ENCODE data around the gene WHRN.

Gene WHRN

GRCh38 chr9:114472765-114473446 is 32.4 kb downstream of the WHRN start:
- TF ChIP-seq CTCF (conservative IDR thresholded peaks at IDR 0.05; ENCODE audit: low read depth, low read length) = no peak
- H3K4me3 ChIP-seq (ENCODE audit: low read depth, low read length) = no peak overlapping the region
- DNase-seq (ENCODE audit: low read depth) = no peak

- H3K4me3 ChIP-seq (ENCODE audit: low read depth, low read length) = no peak overlapping the region
- TF ChIP-seq CTCF (conservative IDR thresholded peaks at IDR 0.05; ENCODE audit: low read depth, low read length) = no peak
- DNase-seq (ENCODE audit: low read depth) = no peak
These were observed 34.1 kb downstream of the WHRN start for GRCh38 chr9:114471157-114471556.

- no peak for TF ChIP-seq CTCF (conservative IDR thresholded peaks at IDR 0.05; ENCODE audit: low read depth, low read length)
- no peak overlapping the region for H3K4me3 ChIP-seq (ENCODE audit: low read depth, low read length)
- no peak for DNase-seq (ENCODE audit: low read depth)
These were observed 34.7 kb downstream of the WHRN start for GRCh38 chr9:114470581-114470980.

DNA sequence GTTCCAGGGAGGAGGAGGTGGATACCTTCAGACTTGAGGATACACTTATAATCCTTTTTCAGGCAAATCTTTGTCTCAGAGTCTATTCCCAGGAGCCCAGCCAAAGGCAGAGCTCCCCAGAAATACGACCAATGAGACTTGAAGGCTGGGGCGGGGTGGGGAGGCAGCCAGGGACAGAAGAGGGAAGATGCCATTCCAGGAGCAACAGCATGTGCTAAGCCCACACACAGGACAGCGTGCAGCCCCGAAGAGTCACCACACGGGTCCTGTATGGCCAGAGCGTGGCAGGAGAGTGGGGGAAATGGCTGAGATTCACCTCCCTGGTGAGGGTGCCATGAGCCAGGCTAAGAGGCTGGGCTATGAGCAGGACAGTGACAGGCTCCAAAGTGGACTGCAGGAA is 35.2 kb downstream of the WHRN start:
- TF ChIP-seq CTCF (conservative IDR thresholded peaks at IDR 0.05; ENCODE audit: low read depth, low read length) = no peak
- no peak for DNase-seq (ENCODE audit: low read depth)
- H3K4me3 ChIP-seq (ENCODE audit: low read depth, low read length) = no peak overlapping the region

DNA sequence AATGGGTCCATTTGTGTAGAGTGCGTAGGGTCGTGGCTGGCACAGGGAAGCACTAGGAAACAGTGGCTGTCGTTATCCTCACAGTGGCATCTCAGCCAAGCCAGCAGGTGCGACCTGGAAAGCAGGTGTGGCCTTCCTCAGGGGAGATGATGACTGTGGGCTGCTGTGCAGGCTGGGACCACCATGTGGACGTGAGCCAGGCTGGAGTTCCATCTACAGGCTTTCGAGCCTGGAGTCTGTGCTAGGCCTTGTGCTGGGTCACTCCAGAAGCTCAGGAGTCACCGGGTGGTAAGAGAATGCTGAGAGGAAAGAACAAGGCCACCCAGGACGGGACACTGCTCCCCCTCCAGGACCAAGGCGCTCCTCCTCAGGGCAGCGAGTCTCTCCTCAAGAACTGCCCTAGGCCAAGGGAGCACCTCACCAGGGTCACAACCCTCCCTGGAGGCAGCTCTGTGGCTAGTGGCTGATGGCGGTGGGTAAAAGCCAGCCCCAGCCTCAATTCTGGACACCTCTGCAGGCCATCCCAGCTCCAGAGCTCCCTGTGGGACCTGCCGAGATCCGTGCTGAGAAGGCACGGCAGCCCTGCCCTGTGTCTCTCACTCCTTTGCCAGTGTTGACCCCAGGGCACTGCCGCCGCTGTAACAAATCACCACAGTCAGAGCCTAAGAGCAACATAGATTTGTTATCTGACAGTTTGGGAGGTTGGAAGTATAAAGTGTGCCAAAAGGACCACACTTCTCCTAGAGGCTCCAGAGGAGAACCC is 36.0 kb downstream of the WHRN start:
- H3K4me3 ChIP-seq (ENCODE audit: low read depth, low read length) = no peak overlapping the region
- TF ChIP-seq CTCF (conservative IDR thresholded peaks at IDR 0.05; ENCODE audit: low read depth, low read length) = no peak
- no peak for DNase-seq (ENCODE audit: low read depth)

GRCh38 chr9:114467910-114468309 is 37.4 kb downstream of the WHRN start:
- no peak for TF ChIP-seq CTCF (conservative IDR thresholded peaks at IDR 0.05; ENCODE audit: low read depth, low read length)
- H3K4me3 ChIP-seq (ENCODE audit: low read depth, low read length) = no peak overlapping the region
- DNase-seq (ENCODE audit: low read depth) = no peak

Measured in choroid plexus epithelial cell (primary cell).